ENCODE data around the gene EFCAB12. TPM values are rescaled to one million over a fixed set of nuclear protein-coding genes. Genes with fewer than 3 reads are reported as not detected.

Gene EFCAB12
- total and polyA plus RNA-seq, 2 of the 8 experiments (the other 6 are each of a cell fraction or from before 2014, with no cell fraction given), result 0.60 to 0.99 TPM

GRCh38 chr3:129360171-129360611 lies 68.2 kb downstream of the EFCAB12 start:
- H3K27ac ChIP-seq (ENCODE audit: low read depth, low read length), result no peak overlapping the region
- no peak overlapping the region for H4K5ac ChIP-seq (ENCODE audit: insufficient read length, low read depth, low read length)
- ChIA-PET CTCF (ENCODE audit: partially characterized antibody) (interaction anchor here (1.0 to 2.4 kb wide), 4 partner anchors 8 to 18 kb away, joined by 3 to 18 read pairs (median 6); no protein-coding TSS in a partner anchor), POLR2A (ENCODE audit: partially characterized antibody) (interaction anchor here (4.4 kb wide), 1 partner anchor 44 kb away, joined by 22 read pairs; a partner anchor contains a TSS)
- H3K9ac ChIP-seq (replicated peaks in 1 of 4; ENCODE audit: extremely low read depth in 1 of 4, low read depth in 3 of 4, low read length in 3 of 4), result no peak overlapping the region
- no peak overlapping the region for H2BK120ac ChIP-seq (replicated peaks; ENCODE audit: low read depth, low read length)
- no peak overlapping the region for H2AFZ ChIP-seq (ENCODE audit: low read length)
- no peak overlapping the region for H3K4me3 ChIP-seq (ENCODE audit: extremely low read depth in 1 of 4, insufficient read depth in 2 of 4, low read depth in 3 of 4, low read length in 4 of 4)
- 92% methylated on average over 7 of the region's 10 CpGs; no CpG with 5 or more reads in 1 of the 2 experiments for WGBS, 2 experiments (ENCODE audit: extremely low coverage in 1 of 2, insufficient coverage in 1 of 2, insufficient read length in 1 of 2, insufficient replicate concordance in 2 of 2, low coverage in 1 of 2, low lambda C conversion rate in 2 of 2, missing lambda C conversion rate in 1 of 2)
- no peak overlapping the region for H2AK5ac ChIP-seq (ENCODE audit: low read depth, low read length)
- no peak overlapping the region for H2BK15ac ChIP-seq (ENCODE audit: low read length)
- peaks cover 3 to 8% of the 10 kb centered on the region in 2 experiments; a peak in 1 of 4 replicates for H3K9me3 ChIP-seq (ENCODE audit: insufficient read depth in 2 of 2, low read depth in 1 of 2, low read length in 1 of 2)
- no peaks in the 10 kb centered on the region for H3K27me3 ChIP-seq (replicated peaks in 1 of 4; ENCODE audit: control insufficient read depth in 3 of 4, extremely low read depth in 1 of 4, insufficient read depth in 3 of 4, low read length in 3 of 4)
- FAIRE-seq, result no peak
- H3K18ac ChIP-seq (ENCODE audit: extremely low read depth, low read length), result no peak overlapping the region
- no peaks in the 10 kb centered on the region for H3K23me2 ChIP-seq (ENCODE audit: low read depth, low read length)
- no peak overlapping the region for H4K8ac ChIP-seq (ENCODE audit: extremely low read depth, insufficient read depth, low read length)
- H3K4ac ChIP-seq (replicated peaks; ENCODE audit: insufficient read length, low read depth, low read length), result no peak overlapping the region
- H3K79me1 ChIP-seq (ENCODE audit: low read depth, low read length), result no peaks in the 10 kb centered on the region
- no peak overlapping the region for H2BK12ac ChIP-seq (ENCODE audit: low read depth, low read length)
- H4K20me1 ChIP-seq (replicated peaks in 1 of 2; ENCODE audit: control insufficient read depth in 1 of 2, insufficient read depth in 2 of 2, low read length in 2 of 2), result no peaks in the 10 kb centered on the region
- no peak overlapping the region for H3K56ac ChIP-seq (replicated peaks; ENCODE audit: insufficient read length, low read depth, low read length)
- H3K4me1 ChIP-seq (replicated peaks in 1 of 4; ENCODE audit: control insufficient read depth in 3 of 4, insufficient read depth in 4 of 4, low read length in 3 of 4), result peaks cover 0 to 5% (median 2%) of the 10 kb centered on the region in 4 experiments; a peak in 1 of 7 replicates
- no peak overlapping the region for H4K91ac ChIP-seq (replicated peaks; ENCODE audit: insufficient read length, low read length)
- H3K4me2 ChIP-seq (ENCODE audit: insufficient read depth in 1 of 2, low read depth in 2 of 2, low read length in 2 of 2), result no peak overlapping the region
- no peak overlapping the region for H3K23ac ChIP-seq (ENCODE audit: insufficient read length)
- no peaks in the 10 kb centered on the region for H3K36me3 ChIP-seq (ENCODE audit: control insufficient read depth in 2 of 4, insufficient read depth in 4 of 4, low read length in 3 of 4)
- no peak overlapping the region for H3K14ac ChIP-seq (ENCODE audit: insufficient read length)
- H2BK20ac ChIP-seq (ENCODE audit: low read length), result no peak overlapping the region
- no peaks in the 10 kb centered on the region for H3K79me2 ChIP-seq (ENCODE audit: control insufficient read depth in 1 of 2, insufficient read depth in 2 of 2, low read length in 2 of 2)
- no peak for DNase-seq (ENCODE audit: low read depth in 1 of 2, low spot score in 2 of 2)
- no peak overlapping the region for H2BK5ac ChIP-seq (ENCODE audit: low read depth, low read length)
- TF ChIP-seq EGR1 (IDR thresholded peaks at IDR 0.05; ENCODE audit: borderline replicate concordance, low read depth, low read length) (no peak), EP300 (IDR thresholded peaks at IDR 0.05; ENCODE audit: borderline replicate concordance in 1 of 2, low read depth in 2 of 2, low read length in 2 of 2) (no peak), RBBP5 (IDR thresholded peaks at IDR 0.05; ENCODE audit: borderline replicate concordance, low read depth, low read length) (no peak)

Measured in H1 (cell line).